ENCODE measurements around the gene CDC42BPB. TPM values are rescaled to one million over a fixed set of nuclear protein-coding genes. Genes with fewer than 3 reads are reported as not detected.

CDC42BPB gene
- total RNA-seq, 1 donor from 2014 or later, result 99.6 TPM

- peak; percentile 78 for DNase-seq (ENCODE audit: low spot score)
Measured at GRCh38 chr14:102885737-102886447, 171.5 kb downstream of the CDC42BPB start.

- peak; percentile 79 for DNase-seq (ENCODE audit: low spot score)
Measured at GRCh38 chr14:102883554-102883953, 173.8 kb downstream of the CDC42BPB start.

- peak; percentile 41 for DNase-seq (ENCODE audit: low spot score)
Measured at GRCh38 chr14:102883089-102883541, 174.2 kb downstream of the CDC42BPB start.

Other genes starting within 250 kb of the CDC42BPB start
- 1.8 TPM for gene AMN, start 134.9 kb downstream of the CDC42BPB start, total RNA-seq
- 3.1 TPM for gene LBHD2, start 26.7 kb upstream of the CDC42BPB start, total RNA-seq
- gene EXOC3L4, start 37.2 kb upstream of the CDC42BPB start, total RNA-seq, result 2.0 TPM
- 211 TPM for gene TNFAIP2, start 65.9 kb upstream of the CDC42BPB start, total RNA-seq